ENCODE data around the gene SDHAF1.

Gene SDHAF1

DNA sequence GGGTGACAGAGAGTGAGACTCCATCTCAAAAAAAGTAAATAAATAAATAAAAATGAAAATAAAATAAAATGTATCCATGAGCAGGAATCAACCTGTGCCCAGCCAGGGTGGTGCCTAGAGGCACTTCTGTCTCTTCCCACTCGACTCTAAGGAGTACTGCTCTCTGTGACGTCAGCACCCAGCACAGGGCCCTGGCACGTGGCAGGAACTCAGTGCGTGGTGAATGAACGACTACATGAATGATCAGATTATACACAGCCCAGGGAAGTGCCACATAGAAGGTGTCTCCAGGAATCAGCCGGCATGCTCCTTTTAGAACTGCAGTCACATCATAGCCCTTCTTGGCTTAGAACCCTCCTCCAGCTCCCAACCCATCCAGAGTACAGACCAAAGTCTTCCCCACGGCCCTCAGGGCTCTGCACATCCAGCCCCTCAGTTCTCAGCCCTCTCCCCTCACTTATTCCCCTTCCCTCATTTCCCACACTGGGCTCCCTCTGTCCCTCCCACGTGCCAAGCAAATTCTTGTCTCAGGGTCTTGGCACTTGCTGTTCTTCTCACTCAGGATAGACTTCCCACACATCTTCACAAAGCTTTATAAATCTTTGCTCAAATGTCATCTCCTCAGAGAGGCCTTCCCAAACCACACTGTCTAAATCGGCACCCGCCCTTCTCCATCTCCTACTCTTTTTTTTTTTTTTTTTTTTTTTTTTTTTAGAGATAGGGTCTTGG is 33.5 kb downstream of the SDHAF1 start:
- Histone ChIP-seq H3K4me1 (ENCODE audit: insufficient read depth, low read length) (no peaks in the 10 kb centered on the region), H3K36me3 (ENCODE audit: insufficient read depth, low read length) (peaks cover 44% of the 10 kb centered on the region), H3K4me3 (ENCODE audit: low read depth in 1 of 2, low read length in 2 of 2) (no peak overlapping the region), H3K9me3 (ENCODE audit: insufficient read depth, low read length, severe bottlenecking) (no peaks in the 10 kb centered on the region), H3K79me2 (ENCODE audit: insufficient read depth, low read length) (no peaks in the 10 kb centered on the region), H3K27me3 (ENCODE audit: insufficient read depth, low read length, poor library complexity) (no peaks in the 10 kb centered on the region), H2AFZ (ENCODE audit: low read depth, low read length) (no peak overlapping the region), H4K20me1 (ENCODE audit: insufficient read depth, low read length) (no peaks in the 10 kb centered on the region; the same call in 1 of the 2 replicates), H3K27ac (ENCODE audit: low read length) (no peak overlapping the region), H3K9ac (ENCODE audit: low read depth, low read length) (no peak overlapping the region), H3K4me2 (ENCODE audit: insufficient read depth, low read length) (no peak overlapping the region)
- ATAC-seq (ENCODE audit: insufficient read depth, low read depth) (no peak), DNase-seq (no peak)
- TF ChIP-seq, protein P1, sequence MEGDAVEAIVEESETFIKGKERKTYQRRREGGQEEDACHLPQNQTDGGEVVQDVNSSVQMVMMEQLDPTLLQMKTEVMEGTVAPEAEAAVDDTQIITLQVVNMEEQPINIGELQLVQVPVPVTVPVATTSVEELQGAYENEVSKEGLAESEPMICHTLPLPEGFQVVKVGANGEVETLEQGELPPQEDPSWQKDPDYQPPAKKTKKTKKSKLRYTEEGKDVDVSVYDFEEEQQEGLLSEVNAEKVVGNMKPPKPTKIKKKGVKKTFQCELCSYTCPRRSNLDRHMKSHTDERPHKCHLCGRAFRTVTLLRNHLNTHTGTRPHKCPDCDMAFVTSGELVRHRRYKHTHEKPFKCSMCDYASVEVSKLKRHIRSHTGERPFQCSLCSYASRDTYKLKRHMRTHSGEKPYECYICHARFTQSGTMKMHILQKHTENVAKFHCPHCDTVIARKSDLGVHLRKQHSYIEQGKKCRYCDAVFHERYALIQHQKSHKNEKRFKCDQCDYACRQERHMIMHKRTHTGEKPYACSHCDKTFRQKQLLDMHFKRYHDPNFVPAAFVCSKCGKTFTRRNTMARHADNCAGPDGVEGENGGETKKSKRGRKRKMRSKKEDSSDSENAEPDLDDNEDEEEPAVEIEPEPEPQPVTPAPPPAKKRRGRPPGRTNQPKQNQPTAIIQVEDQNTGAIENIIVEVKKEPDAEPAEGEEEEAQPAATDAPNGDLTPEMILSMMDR (IDR thresholded peaks at IDR 0.05; ENCODE audit: borderline replicate concordance, extremely low read depth, low read length, poor library complexity, severe bottlenecking) = no peak
- TF ChIP-seq EZH2 (IDR thresholded peaks at IDR 0.05; ENCODE audit: borderline replicate concordance, low read depth, low read length, severe bottlenecking) = no peak

DNA sequence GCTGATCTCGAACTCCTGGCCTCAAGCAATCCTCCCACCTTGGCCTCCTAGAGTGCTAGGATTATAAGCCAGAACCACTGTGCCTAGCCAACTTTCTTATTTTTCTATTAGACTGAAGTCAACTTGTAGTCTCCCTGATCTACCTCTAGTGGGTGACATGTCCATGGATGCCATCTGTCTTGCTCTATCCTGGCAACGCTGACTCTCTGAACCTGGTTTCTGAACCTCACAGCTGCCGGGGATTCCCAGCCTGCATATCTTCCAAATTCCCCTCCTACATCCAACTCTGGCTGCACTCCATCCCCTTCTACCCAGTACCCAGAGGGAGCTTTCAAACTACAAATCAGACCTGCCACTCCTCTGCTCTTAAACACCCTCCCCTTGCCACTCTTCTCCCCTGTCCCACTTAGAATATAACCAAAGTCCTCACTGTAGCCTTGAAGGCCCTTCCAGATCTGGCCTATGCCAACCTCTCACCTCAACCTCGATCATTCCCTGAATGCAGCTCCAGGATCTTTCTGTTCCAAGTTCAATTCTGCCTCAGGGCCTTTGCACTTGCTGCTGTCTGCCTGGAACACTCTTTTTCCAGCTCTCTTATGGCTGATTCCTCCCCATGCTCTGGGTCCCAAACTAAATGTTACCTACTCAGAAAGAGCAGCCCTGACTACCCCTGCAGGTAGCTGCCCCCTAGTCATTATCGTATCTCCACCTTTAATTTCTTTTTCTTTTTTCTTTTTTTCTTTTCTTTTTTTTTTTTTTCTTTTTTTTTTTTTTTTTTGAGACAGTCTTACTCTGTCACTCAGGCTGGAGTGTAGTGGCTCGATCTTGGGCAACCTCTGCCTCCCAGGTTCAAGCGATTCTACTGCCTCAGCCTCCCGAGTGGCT is 35.5 kb downstream of the SDHAF1 start:
- Histone ChIP-seq H3K4me3 (ENCODE audit: low read depth in 1 of 2, low read length in 2 of 2) (no peak overlapping the region), H3K79me2 (ENCODE audit: insufficient read depth, low read length) (no peaks in the 10 kb centered on the region), H3K4me1 (ENCODE audit: insufficient read depth, low read length) (no peaks in the 10 kb centered on the region), H2AFZ (ENCODE audit: low read depth, low read length) (no peak overlapping the region), H3K36me3 (ENCODE audit: insufficient read depth, low read length) (peaks cover 46% of the 10 kb centered on the region), H3K27ac (ENCODE audit: low read length) (no peak overlapping the region), H4K20me1 (ENCODE audit: insufficient read depth, low read length) (no peaks in the 10 kb centered on the region; the same call in 1 of the 2 replicates), H3K9me3 (ENCODE audit: insufficient read depth, low read length, severe bottlenecking) (no peaks in the 10 kb centered on the region), H3K4me2 (ENCODE audit: insufficient read depth, low read length) (no peak overlapping the region), H3K27me3 (ENCODE audit: insufficient read depth, low read length, poor library complexity) (no peaks in the 10 kb centered on the region), H3K9ac (ENCODE audit: low read depth, low read length) (no peak overlapping the region)
- ATAC-seq (ENCODE audit: insufficient read depth, low read depth) (no peak), DNase-seq (no peak)
- TF ChIP-seq, protein P1 (IDR thresholded peaks at IDR 0.05; ENCODE audit: borderline replicate concordance, extremely low read depth, low read length, poor library complexity, severe bottlenecking) = no peak
- no peak for TF ChIP-seq EZH2 (IDR thresholded peaks at IDR 0.05; ENCODE audit: borderline replicate concordance, low read depth, low read length, severe bottlenecking)

DNA sequence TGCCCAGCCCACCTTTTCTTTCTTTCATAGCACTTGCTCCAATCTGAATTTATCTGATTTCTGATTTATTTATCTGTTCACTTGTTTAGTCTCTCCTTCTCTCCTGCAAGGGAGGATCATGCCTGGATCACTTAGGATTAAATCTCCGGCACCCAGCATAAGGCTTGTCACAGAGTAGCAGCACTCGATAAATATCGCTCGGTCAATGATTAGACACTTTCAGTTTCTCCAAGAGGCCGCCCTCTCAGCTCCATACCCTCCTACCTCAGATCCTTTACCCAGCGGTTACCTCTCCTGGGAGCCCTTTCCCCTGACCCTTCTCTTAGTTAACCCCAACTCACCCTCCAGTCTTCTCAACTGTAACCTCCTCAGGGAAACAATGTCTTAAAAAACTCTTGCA is 36.3 kb downstream of the SDHAF1 start:
- Histone ChIP-seq H3K4me2 (ENCODE audit: insufficient read depth, low read length) (no peak overlapping the region), H3K36me3 (ENCODE audit: insufficient read depth, low read length) (peaks cover 40% of the 10 kb centered on the region), H3K4me3 (ENCODE audit: low read depth in 1 of 2, low read length in 2 of 2) (no peak overlapping the region), H3K9me3 (ENCODE audit: insufficient read depth, low read length, severe bottlenecking) (no peaks in the 10 kb centered on the region), H3K79me2 (ENCODE audit: insufficient read depth, low read length) (no peaks in the 10 kb centered on the region), H2AFZ (ENCODE audit: low read depth, low read length) (no peak overlapping the region), H4K20me1 (ENCODE audit: insufficient read depth, low read length) (no peaks in the 10 kb centered on the region), H3K27me3 (ENCODE audit: insufficient read depth, low read length, poor library complexity) (no peaks in the 10 kb centered on the region), H3K4me1 (ENCODE audit: insufficient read depth, low read length) (no peaks in the 10 kb centered on the region), H3K9ac (ENCODE audit: low read depth, low read length) (no peak overlapping the region), H3K27ac (ENCODE audit: low read length) (no peak overlapping the region)
- ATAC-seq (ENCODE audit: insufficient read depth, low read depth) = no peak
- DNase-seq = no peak
- TF ChIP-seq, protein P1 (IDR thresholded peaks at IDR 0.05; ENCODE audit: borderline replicate concordance, extremely low read depth, low read length, poor library complexity, severe bottlenecking) = no peak
- TF ChIP-seq EZH2 (IDR thresholded peaks at IDR 0.05; ENCODE audit: borderline replicate concordance, low read depth, low read length, severe bottlenecking) = no peak
